Peyer's patch (tissue), 4 donors: ENCODE data around the gene FN3K.

ENCODE experiments used
- CTCF ChIP-seq, 6 experiments: fragments of 450-650 bp in 4 of 6; fragments of 200-600 bp in 2 of 6; sonication (generic) in 1 of 6; IDR thresholded peaks; one replicate each; pipeline ENCODE4 v1.5.1; 2017 to 2019; ENCODE audit warnings: antibody characterized with exemption in 6 of 6, mild to moderate bottlenecking in 3 of 6, moderate library complexity in 1 of 6
- POLR2A ChIP-seq, 2 donors: fragments of 450-650 bp; IDR thresholded peaks; one replicate each; pipeline ENCODE4 v1.5.1; 2017; ENCODE audit warnings: antibody characterized with exemption in 2 of 2, mild to moderate bottlenecking in 2 of 2, moderate library complexity in 2 of 2

- peak in 1 of 6 experiments; percentile 4 for TF ChIP-seq CTCF (IDR thresholded peaks at IDR 0.05)
- peak in 1 of 2 donors; percentile 11 for TF ChIP-seq POLR2A (IDR thresholded peaks at IDR 0.05)
Observed at GRCh38 chr17:82698974-82699442, 36.4 kb upstream of the FN3K start.
